Sciatic nerve (tissue), 2 donors: ENCODE measurements around the gene UNC5A. TPM values are rescaled to one million over a fixed set of nuclear protein-coding genes. Genes with fewer than 3 reads are reported as not detected.

Source experiments
- ATAC-seq: fragments of 200-7000 bp; cut with Tn5 transposase; one replicate; pipeline ENCODE4 v1.9.1; 2020; ENCODE audit warnings: mild to moderate bottlenecking, moderate library complexity
- DNase-seq: peaks from one replicate; pipeline ENCODE4 v3.0.0-alpha.2; 2020; ENCODE audit warnings: low spot score
- intact Hi-C: fragments of 100-400 bp; cut with DNase I; formaldehyde crosslinking; loops from one replicate; pipeline ENCODE4 v1.14.2; 2022
- total RNA-seq: library from RNA; stranded (reverse); fragmentation: NEBNext Ultra II Directional; extraction: Animal tissue kit (Norgen Biotek cat#: 25700); gene quantifications from one replicate; pipeline ENCODE4 v1.2.1, GENCODE V29; 2021
- donor health status: DM: no; HTN: no; CAD: no.
- donor health status: DM: no; HTN: no; CAD: no.

Gene UNC5A
- total RNA-seq, 1 donor from 2014 or later = not detected

- intact Hi-C loops = no loop called here
- DNase-seq (no peak), ATAC-seq (no peak)
These were observed 119.3 kb downstream of the UNC5A start for GRCh38 chr5:176929654-176930053.

Other genes starting within 250 kb of the UNC5A start
- 0.53 TPM for gene GPRIN1, start 200.4 kb upstream of the UNC5A start, total RNA-seq
- not detected for gene SNCB, start 180.0 kb upstream of the UNC5A start, total RNA-seq
- not detected for gene EIF4E1B, start 179.9 kb upstream of the UNC5A start, total RNA-seq
- 20.1 TPM for gene TSPAN17, start 163.1 kb upstream of the UNC5A start, total RNA-seq
- 21.1 TPM for gene HK3, start 88.8 kb downstream of the UNC5A start, total RNA-seq
- gene UIMC1, start 196.2 kb downstream of the UNC5A start, total RNA-seq = 58.0 TPM
- gene ZNF346, start 212.1 kb downstream of the UNC5A start, total RNA-seq = 27.1 TPM